Activated CD8-positive, alpha-beta T cell treated with anti-CD3 and anti-CD28 coated beads for 36 hours (primary cell): Measurements from ENCODE around the gene UNC13B. TPM values are rescaled to one million over a fixed set of nuclear protein-coding genes. Genes with fewer than 3 reads are reported as not detected.

Experiments used
- ATAC-seq: fragments of 200-7000 bp; cut with Tn5 transposase; one replicate; pipeline ENCODE4 v1.10.0; 2021; ENCODE audit warnings: mild to moderate bottlenecking, moderate library complexity
- CTCF ChIA-PET: fragments of 350-600 bp; sonication (Branson Sonifier 250); formaldehyde crosslinking; loops from one replicate; lab custom pipeline; 2021; ENCODE audit warnings: antibody characterized with exemption; lab: Charles Lee
- POLR2A ChIA-PET: fragments of 350-600 bp; sonication (Branson Sonifier 250); formaldehyde crosslinking; loops from one replicate; lab custom pipeline; 2021; ENCODE audit warnings: antibody characterized with exemption; lab: Charles Lee
- DNase-seq: peaks from one replicate; pipeline ENCODE4 v3.0.0-alpha.2; 2020
- H3K27ac Mint-ChIP-seq: one replicate; pipeline ENCODE4 v1.8.0; 2021; ENCODE audit warnings: mild to moderate bottlenecking, mixed read lengths
- H3K27me3 Mint-ChIP-seq: one replicate; pipeline ENCODE4 v1.8.0; 2021; ENCODE audit warnings: mixed read lengths
- H3K36me3 Mint-ChIP-seq: one replicate; pipeline ENCODE4 v1.8.0; 2021; ENCODE audit warnings: low read depth, mixed read lengths
- H3K4me1 Mint-ChIP-seq: one replicate; pipeline ENCODE4 v1.8.0; 2021; ENCODE audit warnings: low read depth, mixed read lengths
- H3K4me3 Mint-ChIP-seq: one replicate; pipeline ENCODE4 v1.8.0; 2021; ENCODE audit warnings: mild to moderate bottlenecking, moderate library complexity, mixed read lengths
- H3K9me3 Mint-ChIP-seq: one replicate; pipeline ENCODE4 v1.8.0; 2021; ENCODE audit warnings: mixed read lengths
- intact Hi-C: fragments of 100-400 bp; cut with micrococcal nuclease; formaldehyde crosslinking; loops from one replicate; pipeline ENCODE4 v1.10.0; 2022
- total RNA-seq, 2 experiments: library from RNA; stranded (reverse); gene quantifications; one replicate each; pipeline ENCODE4 v1.2.3, GENCODE V29; 2021
- TF ChIP-seq, protein P1 (sequence below): fragments of 200-600 bp; IDR thresholded peaks from one replicate; pipeline ENCODE4 v1.8.0; 2022; ENCODE audit warnings: antibody characterized with exemption, mild to moderate bottlenecking

The UNC13B gene
- total RNA-seq, 2 experiments from 2014 or later, result 1.3 to 1.9 TPM

DNA sequence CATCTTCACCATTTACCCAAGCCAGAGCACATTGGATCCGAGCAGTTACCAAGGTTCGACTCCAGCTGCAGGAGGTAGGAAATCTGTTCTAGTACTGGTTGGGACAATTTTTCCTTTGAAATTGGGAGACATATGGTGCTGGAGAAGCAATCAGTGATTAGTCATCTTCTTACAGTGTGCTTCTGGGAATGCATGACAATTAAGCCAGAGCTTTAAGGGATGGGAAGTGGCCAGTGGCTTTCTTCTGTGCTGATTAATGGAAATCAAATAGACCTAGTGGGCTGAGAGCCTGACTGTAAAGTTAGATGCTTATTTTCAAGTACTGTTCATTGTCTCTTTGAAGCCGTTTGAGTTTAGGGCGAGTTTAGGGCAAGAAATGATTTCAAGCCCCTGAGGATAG is 152.1 kb downstream of the UNC13B start:
- TF ChIP-seq, protein P1, sequence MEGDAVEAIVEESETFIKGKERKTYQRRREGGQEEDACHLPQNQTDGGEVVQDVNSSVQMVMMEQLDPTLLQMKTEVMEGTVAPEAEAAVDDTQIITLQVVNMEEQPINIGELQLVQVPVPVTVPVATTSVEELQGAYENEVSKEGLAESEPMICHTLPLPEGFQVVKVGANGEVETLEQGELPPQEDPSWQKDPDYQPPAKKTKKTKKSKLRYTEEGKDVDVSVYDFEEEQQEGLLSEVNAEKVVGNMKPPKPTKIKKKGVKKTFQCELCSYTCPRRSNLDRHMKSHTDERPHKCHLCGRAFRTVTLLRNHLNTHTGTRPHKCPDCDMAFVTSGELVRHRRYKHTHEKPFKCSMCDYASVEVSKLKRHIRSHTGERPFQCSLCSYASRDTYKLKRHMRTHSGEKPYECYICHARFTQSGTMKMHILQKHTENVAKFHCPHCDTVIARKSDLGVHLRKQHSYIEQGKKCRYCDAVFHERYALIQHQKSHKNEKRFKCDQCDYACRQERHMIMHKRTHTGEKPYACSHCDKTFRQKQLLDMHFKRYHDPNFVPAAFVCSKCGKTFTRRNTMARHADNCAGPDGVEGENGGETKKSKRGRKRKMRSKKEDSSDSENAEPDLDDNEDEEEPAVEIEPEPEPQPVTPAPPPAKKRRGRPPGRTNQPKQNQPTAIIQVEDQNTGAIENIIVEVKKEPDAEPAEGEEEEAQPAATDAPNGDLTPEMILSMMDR, result no peak
- Mint-ChIP-seq H3K27ac (no peak overlapping the region), H3K4me1 (no peaks in the 10 kb centered on the region), H3K4me3 (no peak overlapping the region), H3K9me3 (no peaks in the 10 kb centered on the region), H3K36me3 (no peaks in the 10 kb centered on the region), H3K27me3 (peaks cover 12% of the 10 kb centered on the region)
- ATAC-seq (no peak), DNase-seq (no peak)
- intact Hi-C loops, result no loop called here
- CTCF ChIA-PET, result no interaction called here
- POLR2A ChIA-PET, result no interaction called here

- Mint-ChIP-seq H3K27ac (no peak overlapping the region), H3K4me3 (no peak overlapping the region)
Observed at GRCh38 chr9:35318741-35319140, 156.9 kb downstream of the UNC13B start.

GRCh38 chr9:35322075-35322885 is 160.5 kb downstream of the UNC13B start:
- Mint-ChIP-seq H3K27ac (no peak overlapping the region), H3K4me3 (no peak overlapping the region), H3K4me1 (peaks cover 2% of the 10 kb centered on the region), H3K36me3 (no peaks in the 10 kb centered on the region), H3K27me3 (peaks cover 5% of the 10 kb centered on the region), H3K9me3 (no peaks in the 10 kb centered on the region)
- DNase-seq (no peak), ATAC-seq (no peak)
- intact Hi-C loops, result no loop called here
- TF ChIP-seq, protein P1, result no peak
- POLR2A ChIA-PET, result no interaction called here
- CTCF ChIA-PET, result no interaction called here

More at GRCh38 chr9:35318741-35319140, 156.9 kb downstream of the UNC13B start:
- ChIA-PET POLR2A (no interaction called here), CTCF (no interaction called here)
- Mint-ChIP-seq H3K4me1 (peaks cover 2% of the 10 kb centered on the region), H3K27me3 (peaks cover 5% of the 10 kb centered on the region), H3K36me3 (no peaks in the 10 kb centered on the region), H3K9me3 (no peaks in the 10 kb centered on the region)
- ATAC-seq (no peak), DNase-seq (no peak)
- TF ChIP-seq, protein P1, result no peak
- intact Hi-C loops, result no loop called here

GRCh38 chr9:35324966-35325365 is 163.2 kb downstream of the UNC13B start:
- ATAC-seq (no peak), DNase-seq (no peak)
- H3K27ac Mint-ChIP-seq, result no peak overlapping the region
- H3K9me3 Mint-ChIP-seq, result no peaks in the 10 kb centered on the region
- peaks cover 2% of the 10 kb centered on the region for H3K4me1 Mint-ChIP-seq
- H3K4me3 Mint-ChIP-seq, result no peak overlapping the region
- ChIA-PET CTCF (no interaction called here), POLR2A (interaction anchor here (0.6 kb wide), 1 partner anchor 113 kb away, joined by 3 read pairs; no protein-coding TSS in a partner anchor)
- TF ChIP-seq, protein P1, result no peak
- peaks cover 9% of the 10 kb centered on the region for H3K27me3 Mint-ChIP-seq
- no peaks in the 10 kb centered on the region for H3K36me3 Mint-ChIP-seq
- intact Hi-C loops, result no loop called here

DNA sequence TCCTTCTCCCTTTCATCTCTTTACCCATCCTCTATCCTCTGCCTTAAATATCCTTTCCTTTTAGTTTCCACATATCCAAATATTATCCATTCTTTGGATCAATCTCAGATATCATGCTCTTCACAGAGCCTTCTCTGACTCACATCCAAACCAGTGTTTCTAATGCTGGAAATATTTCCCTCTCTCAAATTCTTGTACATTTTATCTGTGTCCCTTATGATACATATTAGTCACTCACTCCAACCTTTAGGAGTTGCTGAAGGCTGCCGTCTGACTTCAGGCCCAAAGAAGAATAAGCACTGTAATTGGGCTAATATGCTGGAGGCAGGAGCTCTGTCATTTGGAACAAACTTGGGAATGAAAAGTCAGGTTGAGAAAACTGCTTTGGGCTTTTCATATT is 171.7 kb downstream of the UNC13B start:
- intact Hi-C loops, result no loop called here
- CTCF ChIA-PET, result no interaction called here
- peaks cover 6% of the 10 kb centered on the region for H3K27me3 Mint-ChIP-seq
- ATAC-seq (no peak), DNase-seq (no peak)
- H3K27ac Mint-ChIP-seq, result no peak overlapping the region
- POLR2A ChIA-PET, result no interaction called here
- no peaks in the 10 kb centered on the region for H3K9me3 Mint-ChIP-seq
- no peaks in the 10 kb centered on the region for H3K4me1 Mint-ChIP-seq
- TF ChIP-seq, protein P1, result no peak
- H3K4me3 Mint-ChIP-seq, result no peak overlapping the region
- no peaks in the 10 kb centered on the region for H3K36me3 Mint-ChIP-seq
